HPDE6-E6E7 (cell line): ENCODE data around the gene CNDP2.

Source experiments
- DNase-seq: peaks from one replicate; pipeline ENCODE4 v3.0.0; 2011; ENCODE audit warnings: missing footprints; ENCODE audit errors: extremely low spot score

The CNDP2 gene

GRCh38 chr18:74472312-74472711 is 23.9 kb upstream of the CNDP2 start:
- DNase-seq = no peak

GRCh38 chr18:74473976-74474640 is 22.1 kb upstream of the CNDP2 start:
- DNase-seq = no peak

- DNase-seq = no peak
Measured at GRCh38 chr18:74476140-74476539, 20.0 kb upstream of the CNDP2 start.

DNA sequence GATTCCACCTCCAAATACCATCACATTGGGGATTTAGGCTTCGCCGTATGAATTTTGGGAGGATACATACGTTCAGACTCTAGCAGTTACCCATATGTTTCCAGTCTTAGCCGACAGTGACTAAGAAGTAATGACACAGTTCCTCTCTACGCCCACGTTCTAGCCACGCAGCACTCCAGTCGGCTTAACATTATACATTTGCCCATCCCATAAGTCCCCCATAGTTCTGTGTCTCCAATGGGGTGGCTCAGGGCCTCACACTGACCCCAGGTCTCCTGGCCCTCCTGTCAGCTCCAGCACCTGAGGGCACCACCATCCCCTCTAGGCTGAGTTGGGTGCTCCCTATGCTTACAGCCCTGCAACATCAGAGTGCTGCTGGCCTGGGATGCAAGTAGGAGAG is 18.4 kb upstream of the CNDP2 start:
- DNase-seq = no peak

- no peak for DNase-seq
Measured at GRCh38 chr18:74478316-74478715, 17.8 kb upstream of the CNDP2 start.

- DNase-seq = no peak
Measured at GRCh38 chr18:74478880-74479279, 17.3 kb upstream of the CNDP2 start.

- DNase-seq = no peak
Measured at GRCh38 chr18:74479486-74480148, 16.5 kb upstream of the CNDP2 start.

- no peak for DNase-seq
Measured at GRCh38 chr18:74480149-74480651, 16.0 kb upstream of the CNDP2 start.

- DNase-seq = no peak
Measured at GRCh38 chr18:74482697-74483096, 13.5 kb upstream of the CNDP2 start.

DNA sequence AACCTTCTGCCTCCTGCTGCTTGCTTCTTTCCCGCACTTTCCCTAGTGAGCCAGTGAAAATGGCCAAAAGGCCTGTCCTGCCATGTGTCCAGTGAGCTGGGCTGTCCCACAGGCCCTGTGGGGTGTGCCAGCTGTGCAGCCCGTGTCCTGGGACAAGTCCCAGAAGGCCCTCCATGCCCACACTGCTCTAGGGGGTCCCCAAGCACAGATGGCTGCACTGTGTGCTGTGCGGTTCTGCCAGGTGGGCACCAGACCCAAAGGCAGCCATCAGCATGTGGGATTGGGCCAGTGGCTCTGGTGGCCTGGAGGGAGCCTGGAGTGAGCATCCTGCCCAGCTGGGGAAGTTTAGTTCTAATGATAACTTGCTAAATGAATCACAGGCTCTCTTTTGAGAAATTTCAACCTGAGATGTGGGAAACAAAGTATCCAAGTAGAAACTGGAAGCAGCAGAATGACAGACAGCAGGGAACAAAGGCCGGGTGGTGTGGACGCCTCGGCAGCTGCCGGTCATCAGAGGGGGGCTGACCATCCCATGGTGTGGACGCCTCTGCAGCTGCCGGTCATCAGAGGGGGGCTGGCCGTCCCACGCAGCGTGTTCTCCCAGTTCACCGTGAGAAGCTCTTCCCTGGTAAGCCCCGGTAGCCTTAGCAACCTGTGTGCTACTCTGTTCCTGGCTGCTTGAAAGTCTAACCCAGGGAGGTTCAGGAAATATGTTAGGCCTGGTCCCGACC is 9.9 kb upstream of the CNDP2 start:
- no peak for DNase-seq

DNA sequence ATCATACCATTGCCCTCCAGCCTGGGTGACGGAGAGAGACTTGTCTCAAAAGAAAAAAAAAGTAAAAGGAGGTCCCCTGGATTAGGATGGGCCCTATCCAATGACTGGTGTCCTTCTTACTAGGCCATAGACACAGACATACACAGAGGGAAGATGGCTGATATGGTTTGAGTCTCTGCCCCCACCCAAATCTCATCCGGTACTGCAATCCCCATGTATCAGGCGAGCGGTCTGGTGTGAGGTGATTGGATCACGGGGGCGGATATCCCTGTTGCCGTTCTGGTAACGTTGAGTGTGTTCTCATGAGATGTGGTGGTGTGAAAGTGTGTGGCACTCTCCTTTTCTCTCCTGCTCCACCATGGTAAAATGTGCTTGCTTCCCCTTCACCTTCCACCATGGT is 7.8 kb upstream of the CNDP2 start:
- DNase-seq = no peak

GRCh38 chr18:74488864-74489263 is 7.3 kb upstream of the CNDP2 start:
- no peak for DNase-seq

- no peak for DNase-seq
Measured at GRCh38 chr18:74489676-74490075, 6.5 kb upstream of the CNDP2 start.

GRCh38 chr18:74492259-74492658 is 3.9 kb upstream of the CNDP2 start:
- no peak for DNase-seq

DNA sequence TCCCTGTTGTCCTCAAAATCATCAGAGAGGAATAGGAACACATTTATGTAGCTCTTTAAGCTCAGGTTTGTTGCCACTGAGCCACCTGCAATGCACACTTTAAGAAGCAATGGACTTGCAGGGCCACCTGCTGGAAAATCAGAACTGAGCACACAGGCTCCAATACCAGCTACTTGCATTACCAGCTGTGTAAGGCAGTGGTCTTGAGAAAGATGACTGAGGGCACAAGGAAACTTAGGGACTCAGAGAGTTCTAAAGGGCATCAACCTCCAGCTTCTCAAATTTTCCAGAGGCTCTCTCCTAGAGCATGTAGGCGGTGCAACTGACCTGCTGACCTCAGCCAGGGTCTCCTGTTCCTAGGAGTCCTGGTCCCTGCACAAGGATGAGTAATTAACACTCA is 2.5 kb upstream of the CNDP2 start:
- DNase-seq = no peak

DNA sequence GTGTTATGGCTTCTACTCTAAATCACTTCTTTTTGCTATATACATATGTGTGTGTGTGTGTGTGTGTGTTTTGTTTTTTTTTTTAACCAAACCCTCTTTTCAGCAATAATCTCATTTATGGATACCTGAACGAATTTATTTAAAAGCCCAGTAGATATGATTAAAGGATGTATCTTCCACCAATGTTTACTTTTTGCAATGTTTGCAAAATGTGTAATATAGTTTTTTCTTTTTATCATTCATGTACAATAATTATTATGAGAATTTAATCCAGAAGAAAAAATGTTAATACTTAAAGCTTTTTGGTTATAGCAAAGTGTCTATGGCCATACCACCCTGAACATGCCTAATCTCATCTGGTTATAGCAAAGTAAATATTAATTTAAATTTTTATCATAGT is 1.6 kb upstream of the CNDP2 start:
- no peak for DNase-seq

DNA sequence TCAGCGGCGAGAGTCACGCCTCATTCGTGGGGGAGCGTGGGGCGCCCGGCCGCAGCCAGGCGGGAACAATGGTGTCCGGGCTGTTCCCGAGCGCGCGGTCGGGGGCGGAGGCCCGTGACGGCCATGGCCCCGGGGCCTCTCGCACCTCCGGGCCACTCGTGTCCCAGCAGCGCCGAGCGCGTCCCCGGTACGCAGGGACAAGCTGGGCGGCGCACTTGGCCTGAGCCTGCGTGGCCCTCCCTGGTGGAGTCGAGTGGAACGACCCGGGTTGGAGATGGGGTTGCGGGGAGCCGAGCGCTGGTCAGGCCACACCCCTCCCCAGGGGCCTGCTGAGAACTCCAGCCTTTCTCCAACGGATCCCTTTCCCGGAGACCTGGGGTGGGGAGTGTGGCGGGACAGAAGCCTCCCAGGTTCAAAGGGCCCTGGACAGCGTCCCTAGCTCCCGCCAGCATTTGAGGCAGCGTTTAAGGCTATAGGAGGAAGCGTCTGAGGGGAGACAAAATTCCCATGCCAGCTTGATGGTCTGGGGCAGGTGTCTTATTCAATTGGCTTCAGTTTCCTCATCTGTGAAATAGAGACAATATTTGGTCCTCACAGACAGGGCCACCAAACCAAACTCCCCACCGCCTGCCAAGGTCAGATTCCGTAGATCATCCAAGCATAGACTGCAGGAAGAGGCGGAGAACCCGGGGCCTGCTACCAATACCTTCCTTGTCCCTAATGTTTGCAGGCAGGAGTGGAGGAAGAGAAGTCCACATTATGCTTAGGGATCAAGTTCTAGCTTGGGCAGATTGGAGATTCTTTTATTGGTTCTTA is 553 bp downstream of the CNDP2 start:
- peak; percentile 21 for DNase-seq

DNA sequence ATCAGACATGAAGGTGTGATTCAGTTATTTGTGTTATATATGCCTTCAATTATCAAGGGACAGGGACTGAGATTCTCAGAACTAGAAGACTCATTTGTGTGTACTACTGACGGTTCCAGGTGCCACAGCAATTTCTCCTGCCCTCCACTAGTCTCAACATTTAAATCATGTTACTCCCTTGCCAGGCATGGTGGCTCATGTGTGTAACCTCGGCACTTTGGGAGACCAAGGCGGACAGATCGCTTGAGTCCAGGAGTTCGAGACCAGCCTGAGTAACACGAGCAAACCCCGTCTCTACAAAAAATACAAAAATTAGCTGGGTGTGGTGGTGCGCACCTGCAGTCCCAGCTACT is 1.1 kb downstream of the CNDP2 start:
- no peak for DNase-seq

DNA sequence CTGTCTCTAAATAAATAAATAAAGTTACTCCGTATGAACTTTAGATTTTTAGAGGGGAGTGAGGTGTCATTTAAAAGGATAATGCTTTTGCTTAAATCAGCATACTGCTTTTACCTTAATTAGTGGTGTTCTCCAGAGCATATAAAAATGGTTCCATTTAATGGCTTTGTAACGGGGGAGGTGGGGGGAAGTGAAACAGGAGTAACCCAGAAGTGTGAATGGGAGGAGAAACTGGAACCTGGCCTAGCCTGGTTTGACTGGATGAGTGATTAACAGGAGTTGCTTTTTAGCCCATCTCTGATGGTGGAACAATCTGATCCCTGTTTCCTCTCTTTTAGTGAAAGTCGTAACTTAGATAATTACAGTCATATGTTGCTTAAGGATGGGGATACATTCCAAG is 1.6 kb downstream of the CNDP2 start:
- DNase-seq = no peak

GRCh38 chr18:74498712-74499627 is 2.8 kb downstream of the CNDP2 start:
- no peak for DNase-seq

DNA sequence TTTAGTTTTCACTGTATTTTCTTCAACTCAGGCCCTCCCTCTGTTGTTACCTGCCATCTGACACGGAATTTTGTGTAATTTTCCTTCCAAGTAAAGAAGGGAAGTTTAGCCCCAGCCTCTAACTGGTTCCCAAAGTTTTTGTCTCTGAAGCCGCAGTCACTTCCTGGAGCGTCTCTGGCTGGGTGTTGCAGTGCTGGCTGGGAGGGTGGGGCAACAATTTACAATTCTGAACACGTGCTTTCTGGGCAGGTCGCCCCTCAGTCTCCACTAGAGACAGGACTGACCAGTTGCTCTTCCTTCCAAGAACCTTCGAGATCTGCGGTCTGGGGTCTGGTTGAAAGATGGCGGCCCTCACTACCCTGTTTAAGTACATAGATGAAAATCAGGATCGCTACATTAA is 3.5 kb downstream of the CNDP2 start:
- peak; percentile 79 for DNase-seq
